Type B pancreatic cell (in vitro differentiated cells): ENCODE results near the gene HSPB7. TPM values are rescaled to one million over a fixed set of nuclear protein-coding genes. Genes with fewer than 3 reads are reported as not detected.

Source experiments
- DNase-seq: peaks from one replicate; pipeline ENCODE4 v3.0.0; 2021; ENCODE audit warnings: mixed read lengths; ENCODE audit not compliant: unreplicated experiment; ENCODE audit errors: extremely low spot score
- H3K27ac Mint-ChIP-seq: 2 replicates; pipeline ENCODE4 v1.8.0; 2021; ENCODE audit warnings: mild to moderate bottlenecking, mixed read lengths
- H3K27me3 Mint-ChIP-seq: 2 replicates; pipeline ENCODE4 v1.8.0; 2021; ENCODE audit warnings: mixed read lengths
- H3K36me3 Mint-ChIP-seq: 2 replicates; pipeline ENCODE4 v1.8.0; 2021; ENCODE audit warnings: mixed read lengths
- H3K4me1 Mint-ChIP-seq: one replicate; pipeline ENCODE4 v1.8.0; 2021; ENCODE audit warnings: mixed read lengths; ENCODE audit not compliant: unreplicated experiment
- H3K4me3 Mint-ChIP-seq: 2 replicates; pipeline ENCODE4 v1.8.0; 2021; ENCODE audit warnings: mild to moderate bottlenecking, mixed read lengths
- H3K9me3 Mint-ChIP-seq: 2 replicates; pipeline ENCODE4 v1.8.0; 2021; ENCODE audit warnings: mixed read lengths
- total RNA-seq: library from RNA; stranded (reverse); gene quantifications from 2 replicates; pipeline ENCODE4 v1.2.1, GENCODE V29; 2021; ENCODE audit warnings: low replicate concordance
- TF ChIP-seq, protein P1 (sequence below): fragments of 200-600 bp; sonication (generic); conservative IDR thresholded peaks from 2 replicates; pipeline ENCODE4 v1.5.0; 2021; ENCODE audit warnings: antibody characterized with exemption, mild to moderate bottlenecking

The HSPB7 gene
- total RNA-seq, 1 donor from 2014 or later = 0.48 TPM

DNA sequence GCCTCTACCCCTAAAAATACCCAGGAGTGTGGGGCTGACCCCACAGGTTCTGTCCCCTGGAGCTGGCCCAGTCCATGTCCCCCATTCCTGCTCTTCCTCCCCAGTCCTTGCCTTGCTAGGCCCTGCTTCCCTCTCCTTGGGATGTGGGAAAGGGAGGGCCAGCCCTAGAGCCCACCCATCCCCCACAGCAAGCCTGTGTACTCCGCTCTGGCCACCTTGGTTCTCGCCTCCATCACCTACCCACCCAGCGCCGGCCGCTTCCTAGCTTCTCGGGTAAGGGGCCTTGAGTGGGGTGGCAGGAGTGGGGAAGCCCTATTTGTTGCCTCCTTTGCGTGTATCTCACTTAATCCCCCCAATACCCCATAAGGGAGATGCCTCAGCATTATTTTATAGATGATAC lies 32.5 kb upstream of the HSPB7 start:
- Mint-ChIP-seq H3K4me3 (peak overlapping the region; percentile 51), H3K27ac (no peak overlapping the region)

GRCh38 chr1:16048573-16049189 lies 30.8 kb upstream of the HSPB7 start:
- no peaks in the 10 kb centered on the region for H3K27me3 Mint-ChIP-seq
- peak overlapping the region; percentile 79 for H3K4me3 Mint-ChIP-seq
- H3K4me1 Mint-ChIP-seq = no peaks in the 10 kb centered on the region
- TF ChIP-seq, protein P1, sequence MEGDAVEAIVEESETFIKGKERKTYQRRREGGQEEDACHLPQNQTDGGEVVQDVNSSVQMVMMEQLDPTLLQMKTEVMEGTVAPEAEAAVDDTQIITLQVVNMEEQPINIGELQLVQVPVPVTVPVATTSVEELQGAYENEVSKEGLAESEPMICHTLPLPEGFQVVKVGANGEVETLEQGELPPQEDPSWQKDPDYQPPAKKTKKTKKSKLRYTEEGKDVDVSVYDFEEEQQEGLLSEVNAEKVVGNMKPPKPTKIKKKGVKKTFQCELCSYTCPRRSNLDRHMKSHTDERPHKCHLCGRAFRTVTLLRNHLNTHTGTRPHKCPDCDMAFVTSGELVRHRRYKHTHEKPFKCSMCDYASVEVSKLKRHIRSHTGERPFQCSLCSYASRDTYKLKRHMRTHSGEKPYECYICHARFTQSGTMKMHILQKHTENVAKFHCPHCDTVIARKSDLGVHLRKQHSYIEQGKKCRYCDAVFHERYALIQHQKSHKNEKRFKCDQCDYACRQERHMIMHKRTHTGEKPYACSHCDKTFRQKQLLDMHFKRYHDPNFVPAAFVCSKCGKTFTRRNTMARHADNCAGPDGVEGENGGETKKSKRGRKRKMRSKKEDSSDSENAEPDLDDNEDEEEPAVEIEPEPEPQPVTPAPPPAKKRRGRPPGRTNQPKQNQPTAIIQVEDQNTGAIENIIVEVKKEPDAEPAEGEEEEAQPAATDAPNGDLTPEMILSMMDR = peak; percentile 14
- no peak overlapping the region for H3K27ac Mint-ChIP-seq
- no peaks in the 10 kb centered on the region for H3K9me3 Mint-ChIP-seq
- peak; percentile 84 for DNase-seq
- H3K36me3 Mint-ChIP-seq = no peaks in the 10 kb centered on the region

More for the DNA sequence above, 32.5 kb upstream of the HSPB7 start:
- no peak for DNase-seq
- Mint-ChIP-seq H3K4me1 (no peaks in the 10 kb centered on the region), H3K9me3 (no peaks in the 10 kb centered on the region), H3K36me3 (no peaks in the 10 kb centered on the region), H3K27me3 (no peaks in the 10 kb centered on the region)
- TF ChIP-seq, protein P1 = no peak

DNA sequence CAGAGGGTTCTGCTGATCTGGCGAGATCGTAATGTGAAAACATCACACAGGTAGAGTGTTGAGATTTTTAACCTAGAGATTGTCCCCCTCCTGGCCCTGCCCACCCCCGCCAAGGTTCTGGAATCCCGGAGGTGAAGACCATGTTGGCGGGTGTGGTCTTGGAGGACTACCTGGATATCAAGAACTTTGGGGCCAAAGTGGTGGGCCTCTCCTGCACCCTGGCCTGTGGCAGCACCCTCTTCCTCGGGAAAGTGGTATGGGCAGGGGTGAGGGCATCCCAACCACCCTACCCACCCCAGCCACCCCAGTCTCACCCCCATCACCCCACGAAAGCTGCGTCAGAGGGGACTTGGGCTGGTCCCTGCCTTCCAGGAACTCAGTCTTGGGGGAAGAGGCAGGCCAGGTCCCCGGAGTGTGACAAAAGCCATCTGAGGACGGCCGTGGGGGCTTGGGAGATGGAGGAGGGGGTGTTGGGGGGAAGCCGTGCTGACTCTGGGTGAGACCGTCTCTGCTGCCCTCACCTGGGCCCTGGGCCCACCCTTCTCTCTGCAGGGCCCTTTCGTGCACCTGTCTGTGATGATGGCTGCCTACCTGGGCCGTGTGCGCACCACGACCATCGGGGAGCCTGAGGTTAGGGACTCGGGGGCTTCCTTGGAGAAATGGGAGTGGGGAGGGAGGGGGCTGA lies 30.1 kb upstream of the HSPB7 start:
- no peaks in the 10 kb centered on the region for H3K27me3 Mint-ChIP-seq
- no peaks in the 10 kb centered on the region for H3K4me1 Mint-ChIP-seq
- H3K4me3 Mint-ChIP-seq = peak overlapping the region; percentile 78
- H3K27ac Mint-ChIP-seq = peak overlapping the region; percentile 30
- H3K36me3 Mint-ChIP-seq = no peaks in the 10 kb centered on the region
- no peak for DNase-seq
- H3K9me3 Mint-ChIP-seq = no peaks in the 10 kb centered on the region
- TF ChIP-seq, protein P1 = no peak

GRCh38 chr1:16046842-16047241 lies 29.0 kb upstream of the HSPB7 start:
- DNase-seq = no peak
- Mint-ChIP-seq H3K27ac (peak overlapping the region; percentile 30), H3K36me3 (no peaks in the 10 kb centered on the region), H3K4me1 (no peaks in the 10 kb centered on the region), H3K4me3 (no peak overlapping the region), H3K27me3 (no peaks in the 10 kb centered on the region), H3K9me3 (no peaks in the 10 kb centered on the region)
- TF ChIP-seq, protein P1 = no peak

- TF ChIP-seq, protein P1 = no peak
- no peak overlapping the region for H3K27ac Mint-ChIP-seq
- no peaks in the 10 kb centered on the region for H3K4me1 Mint-ChIP-seq
These were observed 26.1 kb upstream of the HSPB7 start for GRCh38 chr1:16043950-16044349.

More at GRCh38 chr1:16043950-16044349, 26.1 kb upstream of the HSPB7 start:
- Mint-ChIP-seq H3K27me3 (peaks cover 4% of the 10 kb centered on the region), H3K4me3 (no peak overlapping the region), H3K9me3 (no peaks in the 10 kb centered on the region), H3K36me3 (no peaks in the 10 kb centered on the region)
- DNase-seq = no peak
